Stimulated activated naive CD8-positive, alpha-beta T cell treated with anti-CD3 and anti-CD28 coated beads, Interleukin-15, Interleukin-2, amounts not matched to agents 100 U/mL and 50 U/mL, for 24 hours (primary cell): ENCODE data around the gene PROX1.
A peak's percentile ranks its signal among the peaks of the same experiment; 100 is the strongest.

Experiments
- ATAC-seq: fragments of 150-1000 bp; cut with Tn5 transposase; one replicate; pipeline ENCODE4 v1.10.0; 2021
- DNase-seq: peaks from one replicate; pipeline ENCODE4 v3.0.0; 2021

The PROX1 gene

GRCh38 chr1:213987927-213988506 is at the start of gene PROX1:
PROX1 (plus strand) TSS chr1:213987973; CDS start chr1:213996536, 8,563 bp downstream.
- peak; percentile 65 for ATAC-seq
- DNase-seq = peak; percentile 10

- DNase-seq (no peak), ATAC-seq (no peak)
Observed at GRCh38 chr1:213938776-213939175, 49.0 kb upstream of the PROX1 start.

GRCh38 chr1:213939888-213940287 is 47.9 kb upstream of the PROX1 start:
- no peak for ATAC-seq
- no peak for DNase-seq

- DNase-seq (no peak), ATAC-seq (no peak)
Observed at GRCh38 chr1:213940947-213941346, 46.8 kb upstream of the PROX1 start.

GRCh38 chr1:213942061-213942460 is 45.7 kb upstream of the PROX1 start:
- DNase-seq (no peak), ATAC-seq (no peak)

GRCh38 chr1:213947200-213947801 is 40.5 kb upstream of the PROX1 start:
- DNase-seq (no peak), ATAC-seq (no peak)

GRCh38 chr1:213951876-213952275 is 35.9 kb upstream of the PROX1 start:
- DNase-seq (no peak), ATAC-seq (no peak)

- no peak for DNase-seq
- ATAC-seq = no peak
Observed at GRCh38 chr1:213953806-213954205, 34.0 kb upstream of the PROX1 start.

- no peak for ATAC-seq
Observed at GRCh38 chr1:213956295-213956770, 31.4 kb upstream of the PROX1 start.

GRCh38 chr1:213958346-213958745 is 29.4 kb upstream of the PROX1 start:
- DNase-seq (no peak), ATAC-seq (no peak)

More at GRCh38 chr1:213956295-213956770, 31.4 kb upstream of the PROX1 start:
- no peak for DNase-seq

GRCh38 chr1:213960963-213961362 is 26.8 kb upstream of the PROX1 start:
- DNase-seq = no peak
- no peak for ATAC-seq

- DNase-seq (no peak), ATAC-seq (no peak)
Observed at GRCh38 chr1:213962508-213962907, 25.3 kb upstream of the PROX1 start.

GRCh38 chr1:213966122-213966521 is 21.7 kb upstream of the PROX1 start:
- DNase-seq (no peak), ATAC-seq (no peak)

- DNase-seq = no peak
Observed at GRCh38 chr1:213968146-213968825, 19.5 kb upstream of the PROX1 start.

GRCh38 chr1:213969958-213970555 is 17.7 kb upstream of the PROX1 start:
- ATAC-seq = no peak

More at GRCh38 chr1:213968146-213968825, 19.5 kb upstream of the PROX1 start:
- no peak for ATAC-seq

GRCh38 chr1:213972141-213972540 is 15.6 kb upstream of the PROX1 start:
- DNase-seq (no peak), ATAC-seq (no peak)

More at GRCh38 chr1:213969958-213970555, 17.7 kb upstream of the PROX1 start:
- DNase-seq = no peak

GRCh38 chr1:213973129-213973528 is 14.6 kb upstream of the PROX1 start:
- ATAC-seq (peak; percentile 43), DNase-seq (no peak)

GRCh38 chr1:213976665-213977485 is 10.9 kb upstream of the PROX1 start:
- ATAC-seq (no peak), DNase-seq (no peak)

- no peak for DNase-seq
- ATAC-seq = no peak
Observed at GRCh38 chr1:213977486-213977842, 10.3 kb upstream of the PROX1 start.

GRCh38 chr1:213977909-213978308 is 9.9 kb upstream of the PROX1 start:
- ATAC-seq = no peak
- DNase-seq = no peak

GRCh38 chr1:213979751-213980586 is 7.8 kb upstream of the PROX1 start:
- no peak for DNase-seq
- no peak for ATAC-seq
